ENCODE results near the gene RPP30.

The RPP30 gene

DNA sequence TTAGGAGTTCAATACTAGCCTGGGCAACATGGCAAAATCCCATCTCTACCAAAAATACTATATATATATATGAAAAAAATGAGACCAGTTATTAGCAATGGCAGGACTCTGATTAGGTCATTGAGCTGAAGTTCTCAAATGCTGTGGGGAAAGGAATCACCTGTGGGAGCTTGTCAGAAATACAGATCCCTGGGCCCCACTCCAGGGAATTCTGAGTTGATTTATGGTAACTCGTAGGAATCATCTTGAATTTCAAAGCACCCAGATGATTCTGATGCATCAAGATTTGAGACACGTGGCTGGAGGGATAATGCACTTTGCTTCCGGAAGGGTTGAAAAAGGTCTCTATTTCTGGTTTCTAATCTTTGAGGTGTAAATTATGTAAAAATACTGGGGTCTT, 50.1 kb downstream of the RPP30 start:
- no peak for TF ChIP-seq CTCF (conservative IDR thresholded peaks at IDR 0.05; ENCODE audit: low read depth, low read length)
- no peak for DNase-seq (ENCODE audit: low read depth)
- H3K4me3 ChIP-seq (ENCODE audit: low read depth, low read length), result no peak overlapping the region

- TF ChIP-seq CTCF (conservative IDR thresholded peaks at IDR 0.05; ENCODE audit: low read depth, low read length), result no peak
- H3K4me3 ChIP-seq (ENCODE audit: low read depth, low read length), result no peak overlapping the region
- DNase-seq (ENCODE audit: low read depth), result no peak
Measured at GRCh38 chr10:90923111-90923731, 51.4 kb downstream of the RPP30 start.

- H3K4me3 ChIP-seq (ENCODE audit: low read depth, low read length), result no peak overlapping the region
- no peak for TF ChIP-seq CTCF (conservative IDR thresholded peaks at IDR 0.05; ENCODE audit: low read depth, low read length)
- no peak for DNase-seq (ENCODE audit: low read depth)
Measured at GRCh38 chr10:90924552-90924951, 52.8 kb downstream of the RPP30 start.

DNA sequence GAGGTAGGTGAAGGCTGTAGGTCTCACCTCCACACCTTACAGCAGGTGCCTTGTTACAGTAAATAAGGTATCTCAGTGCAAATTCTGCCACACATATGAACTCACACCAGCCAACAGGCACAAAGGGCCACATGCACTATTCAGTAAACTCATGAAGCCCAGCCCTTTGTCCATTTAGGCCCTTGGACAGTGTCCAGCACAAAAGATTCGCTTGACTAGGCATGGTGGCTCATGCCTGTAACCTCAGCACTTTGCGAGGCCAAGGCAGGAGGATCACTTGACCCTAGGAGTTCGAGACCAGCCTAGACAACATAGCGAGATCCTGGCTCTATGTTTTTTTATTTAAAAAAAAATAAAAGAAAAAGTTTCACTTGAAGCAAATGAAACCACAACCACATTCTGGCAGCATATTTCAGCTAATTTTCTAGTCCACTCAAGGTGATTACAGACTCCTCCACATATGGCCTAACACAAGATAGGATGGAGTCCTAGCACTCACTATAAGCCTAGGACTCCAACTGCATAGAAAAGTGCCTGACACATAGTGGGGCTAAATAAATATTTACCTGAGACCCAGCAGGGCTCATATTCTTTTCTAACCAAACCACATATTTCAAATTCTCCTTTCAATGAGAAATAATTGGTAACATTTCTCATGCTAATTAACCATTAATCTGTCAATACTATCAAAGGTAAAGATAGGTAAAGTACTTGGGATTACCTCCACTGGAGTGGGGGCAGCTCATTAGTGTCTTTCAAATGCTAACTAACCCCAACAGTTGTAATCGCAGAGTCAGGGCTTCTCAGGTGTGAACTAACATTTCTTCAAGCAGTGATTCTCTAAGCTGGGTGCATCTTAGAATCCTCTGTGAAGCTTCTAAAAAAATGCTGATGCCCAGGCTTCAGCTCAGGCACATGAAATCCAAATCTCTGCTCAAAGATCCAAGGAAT, 53.6 kb downstream of the RPP30 start:
- no peak overlapping the region for H3K4me3 ChIP-seq (ENCODE audit: low read depth, low read length)
- no peak for TF ChIP-seq CTCF (conservative IDR thresholded peaks at IDR 0.05; ENCODE audit: low read depth, low read length)
- no peak for DNase-seq (ENCODE audit: low read depth)

DNA sequence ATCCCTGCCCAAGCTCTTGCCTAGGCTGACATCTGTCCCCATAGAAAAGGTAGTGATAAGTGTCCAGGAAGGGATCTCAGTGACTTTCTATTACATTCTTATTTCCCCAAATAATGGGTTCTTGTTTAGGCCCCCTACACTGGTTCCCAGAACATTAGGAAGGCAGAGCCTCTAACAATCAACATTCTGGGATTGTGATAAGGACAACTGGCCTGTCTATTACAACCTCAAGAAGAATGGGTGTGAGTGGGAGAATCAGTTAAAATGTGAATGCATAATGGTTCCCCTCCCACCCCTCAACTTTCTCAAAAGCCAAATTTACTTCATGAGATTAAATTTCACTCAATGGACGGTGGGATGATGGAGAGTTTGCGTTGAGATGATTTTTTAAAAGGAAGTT, 55.5 kb downstream of the RPP30 start:
- no peak overlapping the region for H3K4me3 ChIP-seq (ENCODE audit: low read depth, low read length)
- DNase-seq (ENCODE audit: low read depth), result no peak
- no peak for TF ChIP-seq CTCF (conservative IDR thresholded peaks at IDR 0.05; ENCODE audit: low read depth, low read length)

DNA sequence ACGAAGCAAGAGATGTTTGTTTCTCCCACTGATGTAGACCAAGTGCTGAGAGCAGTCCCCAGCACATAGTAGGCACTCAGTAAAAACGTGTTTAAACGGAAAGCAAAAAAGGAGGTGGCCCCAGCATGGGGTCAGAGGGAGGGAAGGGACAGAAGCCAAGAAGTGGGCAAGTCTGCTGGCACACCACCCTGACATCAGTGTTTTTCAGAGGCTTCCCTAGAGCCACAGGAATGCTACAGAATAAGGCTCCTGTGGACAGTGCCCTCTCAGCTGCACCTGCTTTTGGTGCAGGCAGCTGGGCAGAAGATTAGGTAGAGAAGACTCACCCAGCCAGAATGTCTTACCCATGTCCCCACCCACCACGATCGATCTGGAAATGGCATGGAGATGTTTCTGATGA, 57.4 kb downstream of the RPP30 start:
- no peak for DNase-seq (ENCODE audit: low read depth)
- no peak overlapping the region for H3K4me3 ChIP-seq (ENCODE audit: low read depth, low read length)
- TF ChIP-seq CTCF (conservative IDR thresholded peaks at IDR 0.05; ENCODE audit: low read depth, low read length), result no peak
